Measurements from ENCODE around the gene MAPK14. TPM values are rescaled to one million over a fixed set of nuclear protein-coding genes. Genes with fewer than 3 reads are reported as not detected.
"Not testable (repeated sequence)": the region's sequence is repeated elsewhere in the genome, so short reads cannot be mapped to it uniquely, and the experiment has no call there.

MAPK14 gene
- total and polyA plus RNA-seq, 2 donors (not counting 1 experiment from before 2014, with no cell fraction given) = 55.9 to 57.8 TPM

DNA sequence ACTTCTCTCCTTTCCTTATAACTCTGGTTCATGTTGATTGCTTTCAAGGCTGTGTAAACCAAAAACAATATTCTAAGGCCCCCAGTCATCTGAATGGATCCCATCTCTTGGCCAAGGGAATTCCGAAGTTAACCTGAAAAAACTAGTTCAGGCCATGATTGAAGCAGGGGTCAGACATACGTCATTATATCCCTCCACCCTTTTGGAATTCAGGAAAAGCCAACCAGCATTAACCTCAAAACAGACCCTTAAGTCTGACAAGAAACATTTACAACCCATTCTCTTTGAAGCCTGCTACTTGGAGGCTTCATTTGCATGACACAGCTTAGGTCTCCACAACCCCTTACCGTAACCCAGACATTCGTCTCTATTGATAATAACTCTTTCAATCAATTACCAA lies 42.9 kb upstream of the MAPK14 start:
- no peak for TF ChIP-seq EZH2 (IDR thresholded peaks at IDR 0.05; ENCODE audit: low read length, missing control alignments)
- no peak for TF ChIP-seq CTCF (conservative IDR thresholded peaks at IDR 0.05 in 1 of 2, IDR thresholded peaks at IDR 0.05 in 1 of 2; ENCODE audit: low read depth in 1 of 2, low read length in 2 of 2)
- no peak for DNase-seq (ENCODE audit: low read depth in 2 of 2)
- Histone ChIP-seq H3K4me1 (ENCODE audit: control insufficient read depth, extremely low read depth, insufficient read depth, low read length) (no peaks in the 10 kb centered on the region), H3K9ac (ENCODE audit: insufficient read depth, low read length) (no peak overlapping the region), H3K27me3 (ENCODE audit: control insufficient read depth, insufficient read depth, low read length) (no peaks in the 10 kb centered on the region), H4K20me1 (ENCODE audit: control insufficient read depth, extremely low read depth, insufficient read depth, low read length) (no peaks in the 10 kb centered on the region), H3K36me3 (ENCODE audit: control insufficient read depth, insufficient read depth, low read length) (no peaks in the 10 kb centered on the region), H3K27ac (ENCODE audit: insufficient read depth, low read length) (no peak overlapping the region), H3K79me2 (ENCODE audit: control insufficient read depth, insufficient read depth, low read length) (no peaks in the 10 kb centered on the region), H3K4me2 (ENCODE audit: extremely low read depth, insufficient read depth, low read length) (no peak overlapping the region), H2AFZ (ENCODE audit: low read length) (no peak overlapping the region), H3K4me3 (replicated peaks in 1 of 4; ENCODE audit: control extremely low read depth in 1 of 4, insufficient read depth in 1 of 4, low read depth in 3 of 4, low read length in 4 of 4) (no peak overlapping the region), H3K9me3 (ENCODE audit: control insufficient read depth, insufficient read depth, low read depth, low read length) (no peaks in the 10 kb centered on the region)

DNA sequence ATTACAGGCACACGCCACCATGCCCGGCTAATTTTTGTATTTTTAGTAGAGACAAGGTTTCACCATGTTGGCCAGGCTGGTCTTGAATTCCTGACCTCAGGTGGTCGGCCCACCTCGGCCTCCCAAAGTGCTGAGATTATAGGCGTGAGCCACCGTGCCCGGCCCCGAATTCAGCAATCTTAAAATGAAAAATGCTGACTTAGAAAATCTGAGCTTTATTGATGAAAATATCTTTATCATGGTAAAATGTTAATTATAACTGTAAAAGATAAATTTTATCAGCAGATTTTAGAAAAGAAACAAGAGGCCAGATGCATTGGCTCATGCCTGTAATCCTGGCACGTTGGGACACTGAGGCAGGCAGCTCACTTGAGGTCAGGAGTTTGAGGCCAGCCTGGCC lies 39.6 kb upstream of the MAPK14 start:
- H3K9me3 ChIP-seq (ENCODE audit: control insufficient read depth, insufficient read depth, low read depth, low read length); H4K20me1 ChIP-seq (ENCODE audit: control insufficient read depth, extremely low read depth, insufficient read depth, low read length); H3K27me3 ChIP-seq (ENCODE audit: control insufficient read depth, insufficient read depth, low read length); H3K27ac ChIP-seq (ENCODE audit: insufficient read depth, low read length); H3K4me3 ChIP-seq (replicated peaks in 1 of 4; ENCODE audit: control extremely low read depth in 1 of 4, insufficient read depth in 1 of 4, low read depth in 3 of 4, low read length in 4 of 4); H3K36me3 ChIP-seq (ENCODE audit: control insufficient read depth, insufficient read depth, low read length); H3K9ac ChIP-seq (ENCODE audit: insufficient read depth, low read length); H3K79me2 ChIP-seq (ENCODE audit: control insufficient read depth, insufficient read depth, low read length); H3K4me2 ChIP-seq (ENCODE audit: extremely low read depth, insufficient read depth, low read length); H3K4me1 ChIP-seq (ENCODE audit: control insufficient read depth, extremely low read depth, insufficient read depth, low read length); DNase-seq (ENCODE audit: low read depth in 2 of 2); H2AFZ ChIP-seq (ENCODE audit: low read length): not testable (repeated sequence)

- H3K4me2 ChIP-seq (ENCODE audit: extremely low read depth, insufficient read depth, low read length) = no peak overlapping the region
- no peaks in the 10 kb centered on the region for H3K27me3 ChIP-seq (ENCODE audit: control insufficient read depth, insufficient read depth, low read length)
- H3K36me3 ChIP-seq (ENCODE audit: control insufficient read depth, insufficient read depth, low read length) = no peaks in the 10 kb centered on the region
- H2AFZ ChIP-seq (ENCODE audit: low read length) = no peak overlapping the region
- no peak for DNase-seq (ENCODE audit: low read depth in 2 of 2)
- H3K9ac ChIP-seq (ENCODE audit: insufficient read depth, low read length) = no peak overlapping the region
- no peak for TF ChIP-seq EZH2 (IDR thresholded peaks at IDR 0.05; ENCODE audit: low read length, missing control alignments)
- TF ChIP-seq CTCF (conservative IDR thresholded peaks at IDR 0.05 in 1 of 2, IDR thresholded peaks at IDR 0.05 in 1 of 2; ENCODE audit: low read depth in 1 of 2, low read length in 2 of 2) = no peak
- H3K9me3 ChIP-seq (ENCODE audit: control insufficient read depth, insufficient read depth, low read depth, low read length) = no peaks in the 10 kb centered on the region
- no peak overlapping the region for H3K27ac ChIP-seq (ENCODE audit: insufficient read depth, low read length)
- H3K4me3 ChIP-seq (replicated peaks in 1 of 4; ENCODE audit: control extremely low read depth in 1 of 4, insufficient read depth in 1 of 4, low read depth in 3 of 4, low read length in 4 of 4) = no peak overlapping the region
- H4K20me1 ChIP-seq (ENCODE audit: control insufficient read depth, extremely low read depth, insufficient read depth, low read length) = no peaks in the 10 kb centered on the region
- no peaks in the 10 kb centered on the region for H3K79me2 ChIP-seq (ENCODE audit: control insufficient read depth, insufficient read depth, low read length)
- H3K4me1 ChIP-seq (ENCODE audit: control insufficient read depth, extremely low read depth, insufficient read depth, low read length) = no peaks in the 10 kb centered on the region
These were observed 34.5 kb upstream of the MAPK14 start for GRCh38 chr6:35993150-35993549.

Data from fibroblast of lung (primary cell).